ENCODE measurements around the gene ANAPC7.
"Not testable (repeated sequence)": the region's sequence is repeated elsewhere in the genome, so short reads cannot be mapped to it uniquely, and the experiment has no call there.

Gene ANAPC7

GRCh38 chr12:110366321-110367142 lies 37.0 kb downstream of the ANAPC7 start:
- H3K4me1 ChIP-seq (ENCODE audit: insufficient read depth, low read length, severe bottlenecking), result peaks cover 34% of the 10 kb centered on the region

DNA sequence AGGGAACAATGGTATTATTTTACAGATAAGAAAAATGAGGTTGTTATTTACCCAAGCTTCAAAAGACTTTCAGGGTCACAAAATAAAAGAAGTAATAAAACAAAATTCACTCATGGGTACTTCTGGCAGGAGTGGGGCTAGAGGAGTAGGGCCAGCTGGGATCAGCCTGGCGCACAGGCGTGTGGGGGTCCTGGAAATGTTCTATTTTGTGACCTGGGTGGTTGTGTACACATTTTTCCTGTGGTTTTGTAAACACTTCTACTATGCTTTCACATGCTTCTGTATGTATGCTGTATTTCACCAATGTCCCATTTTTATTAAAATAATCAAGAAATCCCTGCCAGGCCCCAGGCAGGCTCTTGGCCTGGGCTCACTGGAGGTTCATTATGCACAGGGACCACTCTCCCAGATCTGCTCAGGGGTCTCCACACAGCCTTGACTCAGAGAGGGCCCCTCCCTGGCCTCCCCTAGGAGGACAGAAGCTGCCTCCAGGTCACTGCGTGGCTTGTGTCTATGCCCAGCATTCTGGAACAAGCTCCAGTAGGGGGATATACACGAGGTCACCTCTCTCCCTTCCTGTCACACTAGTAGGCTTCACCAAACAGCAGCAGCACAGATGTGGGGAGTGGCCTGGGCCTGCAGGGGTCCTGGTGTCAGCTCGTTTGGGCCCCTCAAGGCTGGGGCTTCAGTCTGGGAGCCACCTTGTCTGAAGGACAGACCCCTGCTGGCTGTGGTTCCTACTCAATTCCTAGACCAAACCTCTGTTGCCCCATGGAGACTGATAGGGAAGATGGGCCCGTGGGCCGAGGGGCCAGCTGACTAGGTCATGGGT lies 37.8 kb downstream of the ANAPC7 start:
- no peak overlapping the region for H3K9ac ChIP-seq (ENCODE audit: low read length)
- TF ChIP-seq EZH2 (IDR thresholded peaks at IDR 0.05; ENCODE audit: borderline replicate concordance, low read length), result no peak
- TF ChIP-seq, protein P1, sequence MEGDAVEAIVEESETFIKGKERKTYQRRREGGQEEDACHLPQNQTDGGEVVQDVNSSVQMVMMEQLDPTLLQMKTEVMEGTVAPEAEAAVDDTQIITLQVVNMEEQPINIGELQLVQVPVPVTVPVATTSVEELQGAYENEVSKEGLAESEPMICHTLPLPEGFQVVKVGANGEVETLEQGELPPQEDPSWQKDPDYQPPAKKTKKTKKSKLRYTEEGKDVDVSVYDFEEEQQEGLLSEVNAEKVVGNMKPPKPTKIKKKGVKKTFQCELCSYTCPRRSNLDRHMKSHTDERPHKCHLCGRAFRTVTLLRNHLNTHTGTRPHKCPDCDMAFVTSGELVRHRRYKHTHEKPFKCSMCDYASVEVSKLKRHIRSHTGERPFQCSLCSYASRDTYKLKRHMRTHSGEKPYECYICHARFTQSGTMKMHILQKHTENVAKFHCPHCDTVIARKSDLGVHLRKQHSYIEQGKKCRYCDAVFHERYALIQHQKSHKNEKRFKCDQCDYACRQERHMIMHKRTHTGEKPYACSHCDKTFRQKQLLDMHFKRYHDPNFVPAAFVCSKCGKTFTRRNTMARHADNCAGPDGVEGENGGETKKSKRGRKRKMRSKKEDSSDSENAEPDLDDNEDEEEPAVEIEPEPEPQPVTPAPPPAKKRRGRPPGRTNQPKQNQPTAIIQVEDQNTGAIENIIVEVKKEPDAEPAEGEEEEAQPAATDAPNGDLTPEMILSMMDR (IDR thresholded peaks at IDR 0.05; ENCODE audit: low read length), result no peak
- no peaks in the 10 kb centered on the region for H3K27me3 ChIP-seq (ENCODE audit: insufficient read depth, low read length)
- H3F3A ChIP-seq (ENCODE audit: insufficient read depth, low read length), result no peaks in the 10 kb centered on the region
- H3K79me2 ChIP-seq (ENCODE audit: insufficient read depth, low read length), result no peaks in the 10 kb centered on the region
- H3K36me3 ChIP-seq (ENCODE audit: insufficient read depth, low read length), result 0 out of 2 replicates have a peak, but pooled peaks cover 9% of the 10 kb centered on the region
- H3K9me2 ChIP-seq (ENCODE audit: low read depth, low read length), result no peaks in the 10 kb centered on the region
- no peaks in the 10 kb centered on the region for H4K20me1 ChIP-seq (ENCODE audit: insufficient read depth, low read length)
- peaks cover 26% of the 10 kb centered on the region for H3K4me1 ChIP-seq (ENCODE audit: insufficient read depth, low read length, severe bottlenecking)
- H3K9me3 ChIP-seq (ENCODE audit: low read length), result no peaks in the 10 kb centered on the region
- no peak overlapping the region for H3K27ac ChIP-seq (ENCODE audit: low read depth, low read length, poor library complexity, severe bottlenecking)
- H2AFZ ChIP-seq (ENCODE audit: low read length), result no peak overlapping the region
- no peak overlapping the region for H3K4me3 ChIP-seq (ENCODE audit: low read depth, low read length, poor library complexity, severe bottlenecking)
- no peak overlapping the region for H3K4me2 ChIP-seq (ENCODE audit: low read length)

More at GRCh38 chr12:110366321-110367142, 37.0 kb downstream of the ANAPC7 start:
- Histone ChIP-seq H3K79me2 (ENCODE audit: insufficient read depth, low read length) (no peaks in the 10 kb centered on the region), H3K9me3 (ENCODE audit: low read length) (no peaks in the 10 kb centered on the region), H3K27ac (ENCODE audit: low read depth, low read length, poor library complexity, severe bottlenecking) (peak overlapping the region; percentile 72), H3K36me3 (ENCODE audit: insufficient read depth, low read length) (peaks cover 11% of the 10 kb centered on the region; the same call in 1 of the 2 replicates), H3K9ac (ENCODE audit: low read length) (peak overlapping the region; percentile 19; the same call in 1 of the 2 replicates), H3K9me2 (ENCODE audit: low read depth, low read length) (no peaks in the 10 kb centered on the region), H3K4me3 (ENCODE audit: low read depth, low read length, poor library complexity, severe bottlenecking) (no peak overlapping the region), H2AFZ (ENCODE audit: low read length) (no peak overlapping the region), H3K4me2 (ENCODE audit: low read length) (no peak overlapping the region), H3F3A (ENCODE audit: insufficient read depth, low read length) (no peaks in the 10 kb centered on the region), H3K27me3 (ENCODE audit: insufficient read depth, low read length) (no peaks in the 10 kb centered on the region), H4K20me1 (ENCODE audit: insufficient read depth, low read length) (no peaks in the 10 kb centered on the region)
- TF ChIP-seq EZH2 (IDR thresholded peaks at IDR 0.05; ENCODE audit: borderline replicate concordance, low read length), result no peak
- TF ChIP-seq, protein P1 (IDR thresholded peaks at IDR 0.05; ENCODE audit: low read length), result no peak

GRCh38 chr12:110361216-110361615 lies 42.3 kb downstream of the ANAPC7 start:
- TF ChIP-seq, protein P1 (IDR thresholded peaks at IDR 0.05; ENCODE audit: low read length), result no peak
- no peak for TF ChIP-seq EZH2 (IDR thresholded peaks at IDR 0.05; ENCODE audit: borderline replicate concordance, low read length)
- H2AFZ ChIP-seq (ENCODE audit: low read length), result no peak overlapping the region
- no peaks in the 10 kb centered on the region for H3F3A ChIP-seq (ENCODE audit: insufficient read depth, low read length)
- H3K4me1 ChIP-seq (ENCODE audit: insufficient read depth, low read length, severe bottlenecking), result no peaks in the 10 kb centered on the region
- H3K27me3 ChIP-seq (ENCODE audit: insufficient read depth, low read length), result no peaks in the 10 kb centered on the region
- H3K9me2 ChIP-seq (ENCODE audit: low read depth, low read length), result no peaks in the 10 kb centered on the region
- H3K9me3 ChIP-seq (ENCODE audit: low read length), result no peaks in the 10 kb centered on the region
- H3K4me3 ChIP-seq (ENCODE audit: low read depth, low read length, poor library complexity, severe bottlenecking), result no peak overlapping the region
- H3K79me2 ChIP-seq (ENCODE audit: insufficient read depth, low read length), result no peaks in the 10 kb centered on the region
- H3K27ac ChIP-seq (ENCODE audit: low read depth, low read length, poor library complexity, severe bottlenecking), result no peak overlapping the region
- no peak overlapping the region for H3K4me2 ChIP-seq (ENCODE audit: low read length)
- H3K36me3 ChIP-seq (ENCODE audit: insufficient read depth, low read length), result no peaks in the 10 kb centered on the region
- no peaks in the 10 kb centered on the region for H4K20me1 ChIP-seq (ENCODE audit: insufficient read depth, low read length)
- no peak overlapping the region for H3K9ac ChIP-seq (ENCODE audit: low read length)

DNA sequence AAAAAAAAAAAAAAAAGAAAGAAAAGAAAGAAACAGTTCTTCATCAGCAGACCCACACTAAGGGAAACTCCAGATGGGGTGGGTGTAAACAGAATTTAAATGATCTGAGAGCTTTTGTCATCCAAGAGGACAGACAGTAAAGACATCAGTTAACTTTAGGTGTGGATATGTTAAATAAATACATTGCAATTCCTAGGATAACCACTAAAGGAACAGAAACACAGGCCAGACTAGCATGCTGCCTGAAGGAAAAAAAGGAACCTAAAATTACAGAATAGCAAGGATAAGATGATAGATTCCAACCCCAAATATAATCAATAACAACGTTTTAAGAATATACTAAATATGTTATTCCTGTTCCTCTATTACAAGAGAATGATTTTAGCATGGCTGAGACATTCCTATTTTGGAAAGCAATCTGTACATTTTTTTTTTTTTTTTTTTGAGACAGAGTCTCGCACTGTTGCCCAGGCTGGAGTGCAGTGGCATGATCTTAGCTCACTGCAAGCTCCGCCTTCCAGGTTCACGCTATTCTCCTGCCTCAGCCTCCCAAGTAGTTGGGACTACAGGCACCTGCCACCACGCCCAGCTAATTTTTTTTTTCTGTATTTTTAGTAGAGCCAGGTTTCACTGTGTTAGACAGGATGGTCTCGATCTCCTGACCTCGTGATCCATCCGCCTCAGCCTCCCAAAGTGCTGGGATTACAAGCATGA lies 45.0 kb downstream of the ANAPC7 start:
- H3K9me3 ChIP-seq (ENCODE audit: low read length); H3K4me2 ChIP-seq (ENCODE audit: low read length); H3K27ac ChIP-seq (ENCODE audit: low read depth, low read length, poor library complexity, severe bottlenecking); H3K79me2 ChIP-seq (ENCODE audit: insufficient read depth, low read length); H4K20me1 ChIP-seq (ENCODE audit: insufficient read depth, low read length); H3K4me1 ChIP-seq (ENCODE audit: insufficient read depth, low read length, severe bottlenecking); H3F3A ChIP-seq (ENCODE audit: insufficient read depth, low read length); H2AFZ ChIP-seq (ENCODE audit: low read length); H3K9ac ChIP-seq (ENCODE audit: low read length); H3K36me3 ChIP-seq (ENCODE audit: insufficient read depth, low read length); H3K27me3 ChIP-seq (ENCODE audit: insufficient read depth, low read length); H3K4me3 ChIP-seq (ENCODE audit: low read depth, low read length, poor library complexity, severe bottlenecking); H3K9me2 ChIP-seq (ENCODE audit: low read depth, low read length): not testable (repeated sequence)

Measured in OCI-LY1 (cell line).